IPS DF 4.7 (cell line): ENCODE measurements around the gene PRKCE.

Experiments used
- DNase-seq: peaks from one replicate; pipeline ENCODE4 v3.0.0-alpha.2; 2013; ENCODE audit warnings: low spot score; ENCODE audit errors: extremely low read depth

The PRKCE gene

GRCh38 chr2:46071074-46071473 lies 419.6 kb downstream of the PRKCE start:
- no peak for DNase-seq

- DNase-seq, result no peak
Observed at GRCh38 chr2:46072101-46072820, 420.8 kb downstream of the PRKCE start.

- DNase-seq, result no peak
Observed at GRCh38 chr2:46073540-46074046, 422.1 kb downstream of the PRKCE start.

GRCh38 chr2:46074501-46074900 lies 423.0 kb downstream of the PRKCE start:
- DNase-seq, result no peak

- DNase-seq, result no peak
Observed at GRCh38 chr2:46075848-46076247, 424.4 kb downstream of the PRKCE start.

GRCh38 chr2:46076251-46076650 lies 424.8 kb downstream of the PRKCE start:
- DNase-seq, result no peak

GRCh38 chr2:46076875-46077274 lies 425.4 kb downstream of the PRKCE start:
- DNase-seq, result no peak

- no peak for DNase-seq
Observed at GRCh38 chr2:46077522-46078107, 426.1 kb downstream of the PRKCE start.

- DNase-seq, result no peak
Observed at GRCh38 chr2:46079985-46080560, 428.6 kb downstream of the PRKCE start.

- no peak for DNase-seq
Observed at GRCh38 chr2:46082531-46083485, 431.3 kb downstream of the PRKCE start.

- DNase-seq, result no peak
Observed at GRCh38 chr2:46086578-46087070, 435.1 kb downstream of the PRKCE start.

GRCh38 chr2:46087492-46087891 lies 436.0 kb downstream of the PRKCE start:
- DNase-seq, result no peak

- DNase-seq, result no peak
Observed at GRCh38 chr2:46091004-46091403, 439.5 kb downstream of the PRKCE start.

- no peak for DNase-seq
Observed at GRCh38 chr2:46091961-46092667, 440.6 kb downstream of the PRKCE start.

- DNase-seq, result no peak
Observed at GRCh38 chr2:46094689-46095088, 443.2 kb downstream of the PRKCE start.

- DNase-seq, result no peak
Observed at GRCh38 chr2:46095830-46096229, 444.4 kb downstream of the PRKCE start.

GRCh38 chr2:46096260-46096659 lies 444.8 kb downstream of the PRKCE start:
- no peak for DNase-seq

GRCh38 chr2:46097714-46098480 lies 446.4 kb downstream of the PRKCE start:
- DNase-seq, result no peak

GRCh38 chr2:46098621-46099062 lies 447.2 kb downstream of the PRKCE start:
- DNase-seq, result no peak
